COLO668 (cell line): ENCODE results near the gene ROR2.
"Not testable (repeated sequence)": the region's sequence is repeated elsewhere in the genome, so short reads cannot be mapped to it uniquely, and the experiment has no call there.

Source experiments
- DNase-seq: peaks from one replicate; lab custom pipeline; 2025; ENCODE audit not compliant: unreplicated experiment; lab: John Stamatoyannopoulos, UW

Gene ROR2

DNA sequence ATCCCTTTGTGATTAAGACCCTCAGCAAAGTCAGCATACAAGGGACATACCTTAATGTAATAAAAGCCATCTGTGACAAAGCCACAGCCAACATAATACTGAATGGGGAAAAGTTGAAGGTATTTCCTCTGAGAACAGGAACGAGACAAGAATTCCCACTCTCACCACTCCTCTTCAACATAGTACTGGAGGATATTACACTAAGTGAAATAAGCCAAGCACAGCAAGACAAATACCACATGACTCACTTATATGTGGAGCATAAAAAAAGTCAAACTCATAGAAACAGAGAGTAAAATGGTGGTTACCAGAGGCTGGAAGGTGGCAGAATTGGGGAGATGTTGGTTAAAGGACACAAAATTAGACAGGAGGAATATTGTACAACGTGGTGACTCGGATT, 408.3 kb downstream of the ROR2 start:
- DNase-seq: no peak

DNA sequence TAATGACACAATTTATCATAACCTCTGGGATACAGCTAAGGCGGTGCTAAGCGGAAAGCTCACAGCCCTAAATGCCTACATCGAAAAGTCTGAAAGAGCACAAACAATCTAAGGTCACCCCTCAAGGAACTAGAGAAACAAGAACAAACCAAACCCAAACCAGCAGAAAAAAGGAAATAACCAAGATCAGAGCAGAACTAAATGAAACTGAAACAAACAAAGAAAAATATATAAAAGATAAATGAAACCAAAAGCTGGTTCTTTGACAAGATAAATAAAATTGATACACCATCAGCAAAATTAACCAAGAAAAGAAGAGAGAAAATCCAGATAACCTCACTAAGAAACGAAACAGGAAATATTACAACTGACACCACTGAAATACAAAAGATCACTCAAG, 409.5 kb downstream of the ROR2 start:
- not testable (repeated sequence) for DNase-seq

- DNase-seq: peak; percentile 37
Observed at GRCh38 chr9:91536211-91536691, 413.8 kb downstream of the ROR2 start.

- no peak for DNase-seq
Observed at GRCh38 chr9:91534374-91534773, 415.7 kb downstream of the ROR2 start.

DNA sequence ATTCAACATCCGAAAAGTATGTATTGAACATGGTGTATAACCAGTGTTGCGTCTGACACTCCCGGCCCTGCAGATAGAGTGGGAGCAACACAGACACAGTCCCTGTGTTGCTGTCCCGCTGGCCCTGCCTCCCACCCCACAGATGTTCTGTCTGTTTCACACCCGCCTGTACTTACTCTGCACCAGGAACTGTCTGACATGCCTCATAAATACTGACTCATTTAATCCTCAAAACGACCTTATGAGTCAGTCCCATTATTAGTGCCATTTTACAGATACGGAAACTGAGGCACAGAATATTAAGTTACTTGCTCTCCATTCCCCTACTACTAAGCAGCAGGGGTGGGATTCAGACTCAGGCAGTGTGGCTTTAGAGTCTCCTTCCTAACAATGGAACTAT, 416.6 kb downstream of the ROR2 start:
- DNase-seq: no peak

DNA sequence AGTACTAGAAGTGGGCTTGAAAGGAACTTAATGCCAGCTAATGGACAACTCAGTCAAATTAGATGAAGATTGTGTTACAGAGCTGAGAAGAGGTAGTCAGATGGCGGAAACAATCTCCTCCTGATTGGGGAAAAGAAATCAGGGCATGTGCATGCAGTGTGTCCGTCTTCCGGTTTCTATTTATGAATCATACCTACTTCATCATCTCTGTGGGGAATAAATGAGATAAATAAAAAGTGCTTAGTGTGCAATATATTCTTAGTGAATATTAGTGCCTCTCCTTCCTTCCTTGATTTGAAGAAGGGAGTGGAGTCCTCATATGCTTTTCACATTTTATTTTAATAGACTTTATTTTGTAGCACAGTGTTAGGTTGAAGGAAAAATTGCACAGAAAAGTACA, 417.7 kb downstream of the ROR2 start:
- DNase-seq: no peak

- no peak for DNase-seq
Observed at GRCh38 chr9:91530829-91531228, 419.2 kb downstream of the ROR2 start.

GRCh38 chr9:91522481-91522880, 427.5 kb downstream of the ROR2 start:
- DNase-seq: no peak

- DNase-seq: no peak
Observed at GRCh38 chr9:91519520-91520277, 430.3 kb downstream of the ROR2 start.

GRCh38 chr9:91518462-91518861, 431.6 kb downstream of the ROR2 start:
- no peak for DNase-seq

DNA sequence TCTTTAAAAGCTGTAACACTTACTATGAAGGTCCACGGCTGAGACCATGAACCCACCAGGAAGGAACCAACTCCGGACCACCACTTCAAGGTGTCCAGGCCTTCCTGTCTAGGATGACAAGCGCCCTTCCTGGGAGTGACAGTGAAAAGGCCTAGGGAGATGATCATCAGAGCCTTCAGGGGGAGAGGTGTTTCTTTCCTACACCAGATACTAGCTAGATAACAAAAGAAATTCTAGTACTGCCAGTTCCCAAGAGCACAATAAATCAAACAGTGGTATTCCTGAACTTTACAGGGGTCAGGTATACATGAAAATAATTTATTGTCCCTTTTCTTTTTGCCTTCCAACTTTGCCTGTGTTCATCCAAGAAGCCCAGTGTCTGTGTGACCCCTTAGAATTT, 432.2 kb downstream of the ROR2 start:
- no peak for DNase-seq

GRCh38 chr9:91517332-91517731, 432.7 kb downstream of the ROR2 start:
- not testable (repeated sequence) for DNase-seq

GRCh38 chr9:91516777-91517176, 433.3 kb downstream of the ROR2 start:
- no peak for DNase-seq

DNA sequence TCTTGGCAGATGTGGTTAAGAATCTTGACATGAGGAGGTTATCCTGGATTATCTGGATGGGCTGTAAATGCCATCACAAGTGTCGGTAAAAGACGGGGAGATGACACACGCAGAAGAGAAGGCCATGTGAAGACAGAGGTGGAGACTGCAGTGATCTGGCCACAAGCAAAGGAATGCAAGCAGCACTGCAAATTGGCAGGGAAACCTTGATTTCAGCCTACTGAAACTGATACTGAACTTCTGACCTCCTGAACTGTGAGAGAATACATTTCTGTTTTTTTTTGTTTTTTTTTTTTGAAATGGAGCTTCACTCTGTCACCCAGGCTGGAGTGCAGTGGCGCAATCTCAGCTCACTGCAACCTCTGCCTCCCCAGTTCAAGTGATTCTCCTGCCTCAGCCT, 433.9 kb downstream of the ROR2 start:
- no peak for DNase-seq

DNA sequence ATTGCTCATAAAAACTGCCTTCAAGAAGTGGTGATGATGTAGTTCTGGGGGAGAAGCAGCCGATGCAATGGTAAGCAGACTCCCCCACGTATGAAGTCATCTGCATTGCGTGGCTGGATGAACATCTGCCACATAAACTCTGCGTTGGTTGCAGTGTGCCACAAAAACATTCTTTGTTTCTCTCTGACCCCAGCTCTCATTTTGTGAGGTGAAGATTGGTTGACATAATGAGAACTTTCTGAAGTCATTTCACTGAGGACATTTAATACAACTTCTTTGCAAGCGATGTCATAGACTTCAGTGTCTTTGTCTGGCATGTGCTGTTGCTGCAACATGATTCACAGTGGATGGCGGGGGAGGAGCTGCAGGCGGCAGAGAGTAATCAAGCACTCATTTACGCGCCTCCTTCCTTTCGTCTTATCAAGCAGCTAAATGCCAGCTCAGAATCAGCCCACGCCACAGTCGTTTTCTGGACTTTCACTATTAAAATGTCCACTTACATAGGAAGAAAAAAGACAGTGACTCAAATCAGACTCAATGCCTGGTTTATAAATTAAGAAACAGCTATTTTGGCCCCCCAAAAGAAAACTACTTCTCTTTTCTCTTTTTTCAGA, 434.8 kb downstream of the ROR2 start:
- DNase-seq: no peak
